A673 (cell line): ENCODE data around the gene ADARB2. TPM values are rescaled to one million over a fixed set of nuclear protein-coding genes. Genes with fewer than 3 reads are reported as not detected.

Experiments used
- BruUV-seq: library from RNA; stranded (reverse); fragments of 400-500 nt; replicated peaks from 2 replicates; lab custom pipeline; 2021; lab: Mats Ljungman, UMichigan
- CTCF ChIA-PET: fragments of 300-600 bp; sonication (Branson Sonifier 250); formaldehyde crosslinking; loops from one replicate; lab custom pipeline; 2022; ENCODE audit warnings: antibody characterized with exemption; lab: Charles Lee
- POLR2A ChIA-PET: fragments of 300-600 bp; sonication (Branson Sonifier 250); formaldehyde crosslinking; loops from one replicate; lab custom pipeline; 2022; ENCODE audit warnings: antibody characterized with exemption; ENCODE audit not compliant: low non-redundant PET; lab: Charles Lee
- DNase-seq: peaks from one replicate; pipeline ENCODE4 v3.0.0-alpha.2; 2015; ENCODE audit warnings: low spot score
- H3K27ac ChIP-seq: fragments of 200-600 bp; sonication (generic); 2 replicates; pipeline ENCODE4 v1.5.1; 2016; ENCODE audit warnings: mixed run types, low read depth, mild to moderate bottlenecking, mixed read lengths, antibody characterized with exemption, low read length; ENCODE audit not compliant: poor library complexity, severe bottlenecking
- H3K27me3 ChIP-seq: fragments of 200-600 bp; sonication (generic); replicated peaks from 2 replicates; pipeline ENCODE4 v1.6.1; 2017; ENCODE audit warnings: mixed run types, low read depth, mild to moderate bottlenecking, mixed read lengths, antibody characterized with exemption, low read length; ENCODE audit not compliant: insufficient read depth, poor library complexity
- H3K36me3 ChIP-seq: fragments of 200-600 bp; sonication (generic); 2 replicates; pipeline ENCODE4 v1.6.1; 2016; ENCODE audit warnings: mixed run types, mild to moderate bottlenecking, mixed read lengths, antibody characterized with exemption, low read length; ENCODE audit not compliant: insufficient read depth, poor library complexity, severe bottlenecking
- H3K4me1 ChIP-seq: fragments of 200-600 bp; sonication (generic); 2 replicates; pipeline ENCODE4 v1.6.1; 2017; ENCODE audit warnings: mixed run types, mild to moderate bottlenecking, mixed read lengths, antibody characterized with exemption, low read length; ENCODE audit not compliant: insufficient read depth, poor library complexity, severe bottlenecking
- H3K4me3 ChIP-seq: fragments of 200-600 bp; sonication (generic); 2 replicates; pipeline ENCODE4 v1.5.1; 2016; ENCODE audit warnings: low read depth, mixed run types, mild to moderate bottlenecking, mixed read lengths, low read length; ENCODE audit not compliant: poor library complexity, severe bottlenecking
- H3K9me3 ChIP-seq: fragments of 200-600 bp; sonication (generic); 2 replicates; pipeline ENCODE4 v1.6.1; 2016; ENCODE audit warnings: mixed run types, low read depth, mild to moderate bottlenecking, mixed read lengths, antibody characterized with exemption, low read length; ENCODE audit not compliant: poor library complexity, severe bottlenecking
- CTCF ChIP-seq: fragments of 300-800, 200-600 bp; sonication (generic); conservative IDR thresholded peaks from 2 replicates; pipeline ENCODE4 v1.5.1; 2017; ENCODE audit warnings: low read depth, mild to moderate bottlenecking, antibody characterized with exemption, low read length, moderate library complexity, mixed read lengths
- EZH2 ChIP-seq: fragments of 200-600 bp; sonication (generic); IDR thresholded peaks from 2 replicates; pipeline ENCODE4 v1.6.1; 2017; ENCODE audit warnings: borderline replicate concordance, low read depth, mild to moderate bottlenecking, mixed read lengths, antibody characterized with exemption, low read length; ENCODE audit not compliant: poor library complexity, severe bottlenecking
- intact Hi-C: fragments of 100-400 bp; cut with micrococcal nuclease; formaldehyde crosslinking; loops from one replicate; pipeline ENCODE4 v1.10.0; 2022; ENCODE audit not compliant: unreplicated experiment
- total RNA-seq: library from RNA; stranded (reverse); gene quantifications from 2 replicates; pipeline ENCODE4 v1.2.3, GENCODE V29; 2021

Gene ADARB2
- total RNA-seq, 1 experiment from 2014 or later = not detected

GRCh38 chr10:1142596-1142995 is 594.7 kb downstream of the ADARB2 start:
- H3K27me3 ChIP-seq = peaks cover 5% of the 10 kb centered on the region
- no peaks in the 10 kb centered on the region for H3K36me3 ChIP-seq
- CTCF ChIA-PET = no interaction called here
- TF ChIP-seq CTCF (peak; percentile 48), EZH2 (no peak)
- H3K27ac ChIP-seq = no peak overlapping the region
- no peaks in the 10 kb centered on the region for H3K4me1 ChIP-seq
- H3K9me3 ChIP-seq = peaks cover 19% of the 10 kb centered on the region
- BruUV-seq = no TSS peak
- POLR2A ChIA-PET = no interaction called here
- H3K4me3 ChIP-seq = no peak overlapping the region
- intact Hi-C loops = no loop called here
- DNase-seq = no peak

GRCh38 chr10:1141701-1142100 is 595.6 kb downstream of the ADARB2 start:
- DNase-seq = no peak
- intact Hi-C loops = no loop called here
- Histone ChIP-seq H3K27ac (no peak overlapping the region), H3K36me3 (no peaks in the 10 kb centered on the region), H3K4me3 (no peak overlapping the region), H3K9me3 (peaks cover 19% of the 10 kb centered on the region), H3K27me3 (peaks cover 5% of the 10 kb centered on the region), H3K4me1 (no peaks in the 10 kb centered on the region)
- no TSS peak for BruUV-seq
- ChIA-PET CTCF (no interaction called here), POLR2A (no interaction called here)
- TF ChIP-seq CTCF = no peak
- no peak for TF ChIP-seq EZH2

- Histone ChIP-seq H3K9me3 (peaks cover 18% of the 10 kb centered on the region), H3K27me3 (peaks cover 5% of the 10 kb centered on the region), H3K27ac (no peak overlapping the region), H3K4me1 (no peaks in the 10 kb centered on the region), H3K4me3 (no peak overlapping the region), H3K36me3 (no peaks in the 10 kb centered on the region)
- intact Hi-C loops = no loop called here
- no peak for TF ChIP-seq EZH2
- no peak for TF ChIP-seq CTCF
- ChIA-PET POLR2A (no interaction called here), CTCF (no interaction called here)
- no peak for DNase-seq
- BruUV-seq = no TSS peak
Observed at GRCh38 chr10:1141261-1141660, 596.1 kb downstream of the ADARB2 start.
